ENCODE results near the gene PNMT. TPM values are rescaled to one million over a fixed set of nuclear protein-coding genes. Genes with fewer than 3 reads are reported as not detected.

The PNMT gene
- total and polyA plus RNA-seq, 2 of the 4 experiments (the other 2 are of a cell fraction): not detected

- Histone ChIP-seq H3K27ac (ENCODE audit: insufficient read depth, low read length) (no peak overlapping the region), H3K4me3 (ENCODE audit: insufficient read depth, low read depth, low read length) (no peak overlapping the region), H3K23ac (ENCODE audit: low read depth, low read length) (no peak overlapping the region), H2AK9ac (replicated peaks; ENCODE audit: low read depth, low read length, poor library complexity) (no peak overlapping the region), H3K4me2 (ENCODE audit: low read depth, low read length) (no peak overlapping the region), H3K9me3 (ENCODE audit: control insufficient read depth, insufficient read depth, low read length) (no peaks in the 10 kb centered on the region), H4K8ac (ENCODE audit: low read depth in 2 of 2, low read length in 2 of 2) (no peak overlapping the region), H2AFZ (replicated peaks; ENCODE audit: low read length, poor library complexity) (no peak overlapping the region), H3K9ac (ENCODE audit: low read depth, low read length) (no peak overlapping the region), H3K9me1 (ENCODE audit: insufficient read depth, low read length) (peaks cover 20% of the 10 kb centered on the region), H2BK120ac (ENCODE audit: low read depth, low read length) (no peak overlapping the region), H4K91ac (ENCODE audit: insufficient read depth, low read depth, low read length) (no peak overlapping the region), H3K4ac (ENCODE audit: low read depth, low read length) (no peak overlapping the region), H3K27me3 (ENCODE audit: control insufficient read depth, insufficient read depth, low read length) (no peaks in the 10 kb centered on the region), H3K56ac (ENCODE audit: extremely low read depth, insufficient read depth, low read length) (no peak overlapping the region), H3K18ac (ENCODE audit: low read depth, low read length) (no peak overlapping the region), H4K20me1 (ENCODE audit: insufficient read depth, low read length) (peaks cover 54% of the 10 kb centered on the region), H2AK5ac (ENCODE audit: low read depth, low read length) (no peak overlapping the region), H2BK20ac (ENCODE audit: low read depth, low read length) (no peak overlapping the region), H3K36me3 (ENCODE audit: control insufficient read depth, insufficient read depth, low read length) (peaks cover 33% of the 10 kb centered on the region), H3K14ac (replicated peaks; ENCODE audit: low read depth, low read length) (no peak overlapping the region), H2BK5ac (ENCODE audit: low read depth, low read length, poor library complexity, severe bottlenecking) (no peak overlapping the region), H2BK15ac (ENCODE audit: low read depth, low read length) (no peak overlapping the region), H3K79me1 (ENCODE audit: low read depth in 1 of 2, low read length in 2 of 2) (peaks cover 0 to 65% of the 10 kb centered on the region in 2 experiments; a peak in 3 of 4 replicates), H4K5ac (ENCODE audit: low read depth, low read length) (no peak overlapping the region), H3K4me1 (ENCODE audit: control insufficient read depth, insufficient read depth, low read length) (peaks cover 18% of the 10 kb centered on the region)
- intact Hi-C loops (cut with micrococcal nuclease) (no loop called here), dilution Hi-C loops (cut with HindIII; ENCODE audit: low sequenced_read_pairs, unreplicated experiment) (no loop called here), in situ Hi-C loops (cut with MboI; ENCODE audit: low sequenced_read_pairs) (no loop called here)
- no TSS peak for BruUV-seq (replicated peaks)
- ChIA-PET CTCF (interaction anchor here (1.1 kb wide), 1 partner anchor 77 kb away, joined by 3 read pairs; no protein-coding TSS in a partner anchor), POLR2A (ENCODE audit: unreplicated experiment) (no interaction called here)
- DNase-seq (no peak), ATAC-seq (ENCODE audit: low read depth) (no peak)
- TF ChIP-seq FOS (IDR thresholded peaks at IDR 0.05; ENCODE audit: low read depth, low read length): no peak
- TF ChIP-seq, protein P1, sequence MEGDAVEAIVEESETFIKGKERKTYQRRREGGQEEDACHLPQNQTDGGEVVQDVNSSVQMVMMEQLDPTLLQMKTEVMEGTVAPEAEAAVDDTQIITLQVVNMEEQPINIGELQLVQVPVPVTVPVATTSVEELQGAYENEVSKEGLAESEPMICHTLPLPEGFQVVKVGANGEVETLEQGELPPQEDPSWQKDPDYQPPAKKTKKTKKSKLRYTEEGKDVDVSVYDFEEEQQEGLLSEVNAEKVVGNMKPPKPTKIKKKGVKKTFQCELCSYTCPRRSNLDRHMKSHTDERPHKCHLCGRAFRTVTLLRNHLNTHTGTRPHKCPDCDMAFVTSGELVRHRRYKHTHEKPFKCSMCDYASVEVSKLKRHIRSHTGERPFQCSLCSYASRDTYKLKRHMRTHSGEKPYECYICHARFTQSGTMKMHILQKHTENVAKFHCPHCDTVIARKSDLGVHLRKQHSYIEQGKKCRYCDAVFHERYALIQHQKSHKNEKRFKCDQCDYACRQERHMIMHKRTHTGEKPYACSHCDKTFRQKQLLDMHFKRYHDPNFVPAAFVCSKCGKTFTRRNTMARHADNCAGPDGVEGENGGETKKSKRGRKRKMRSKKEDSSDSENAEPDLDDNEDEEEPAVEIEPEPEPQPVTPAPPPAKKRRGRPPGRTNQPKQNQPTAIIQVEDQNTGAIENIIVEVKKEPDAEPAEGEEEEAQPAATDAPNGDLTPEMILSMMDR (conservative IDR thresholded peaks at IDR 0.05; ENCODE audit: low read depth, low read length): no peak
- TF ChIP-seq BHLHE40 (IDR thresholded peaks at IDR 0.05; ENCODE audit: low read depth, low read length): no peak
- TF ChIP-seq MAFK (IDR thresholded peaks at IDR 0.05; ENCODE audit: low read depth, low read length): no peak
- TF ChIP-seq RCOR1 (IDR thresholded peaks at IDR 0.05; ENCODE audit: insufficient replicate concordance, low read length): no peak
- no peak for TF ChIP-seq USF2 (IDR thresholded peaks at IDR 0.05; ENCODE audit: low read depth, low read length)
- TF ChIP-seq RAD21 (IDR thresholded peaks at IDR 0.05; ENCODE audit: low read length): no peak
- TF ChIP-seq NFE2L2 (IDR thresholded peaks at IDR 0.05; ENCODE audit: low read depth, low read length): no peak
- TF ChIP-seq MAZ (IDR thresholded peaks at IDR 0.05; ENCODE audit: borderline replicate concordance, low read depth, low read length): no peak
- WGBS, 2 experiments (ENCODE audit: extremely low coverage in 2 of 2, insufficient read length in 1 of 2): 86% methylated on average over 8 of the region's 12 CpGs; no CpG with 5 or more reads in 1 of the 2 experiments
Measured at GRCh38 chr17:39705786-39706348, 37.6 kb downstream of the PNMT start.

Measured in IMR-90 (cell line).